Colonic mucosa (tissue), 4 donors: ENCODE data around the gene GALNT9. TPM values are rescaled to one million over a fixed set of nuclear protein-coding genes. Genes with fewer than 3 reads are reported as not detected.
"Not testable (repeated sequence)": the region's sequence is repeated elsewhere in the genome, so short reads cannot be mapped to it uniquely, and the experiment has no call there.

Source experiments
- DNase-seq: peaks from one replicate; pipeline ENCODE4 v3.0.0-alpha.2; 2020
- H3K27ac ChIP-seq: fragments of 200-600 bp; one replicate; pipeline ENCODE4 v1.8.0; 2021
- H3K27me3 ChIP-seq: fragments of 200-600 bp; one replicate; pipeline ENCODE4 v1.8.0; 2021
- H3K36me3 ChIP-seq: fragments of 200-600 bp; one replicate; pipeline ENCODE4 v1.8.0; 2021
- H3K4me1 ChIP-seq: fragments of 200-600 bp; one replicate; pipeline ENCODE4 v1.8.0; 2021; ENCODE audit warnings: mild to moderate bottlenecking
- H3K4me3 ChIP-seq: fragments of 200-600 bp; one replicate; pipeline ENCODE4 v1.8.0; 2021
- H3K9ac ChIP-seq, 2 donors: one replicate each; pipeline ENCODE4 v1.7.0; 2013; ENCODE audit warnings: control low read depth in 2 of 2, low read depth in 2 of 2, low read length in 2 of 2
- H3K9me3 ChIP-seq: fragments of 200-600 bp; one replicate; pipeline ENCODE4 v1.8.0; 2021
- intact Hi-C: fragments of 100-400 bp; cut with DNase I; formaldehyde crosslinking; loops from one replicate; pipeline ENCODE4 v1.14.1; 2022
- total RNA-seq, 2 donors: library from RNA; stranded (reverse); fragmentation: NEBNext Ultra II Directional in 1 of 2; extraction: Animal tissue kit (Norgen Biotek cat#: 25700) in 1 of 2; gene quantifications; one replicate each; pipeline ENCODE4 v1.2.1, GENCODE V29; 2021
- TF ChIP-seq, protein P1 (sequence below): fragments of 200-600 bp; IDR thresholded peaks from one replicate; pipeline ENCODE4 v1.8.0; 2022; ENCODE audit warnings: antibody characterized with exemption, mild to moderate bottlenecking
- donor health status: healthy.
- donor health status: DM: no; HTN: no; CAD: no.
- donor health status: DM: no; HTN: no; CAD: no.

Gene GALNT9
- total RNA-seq = under 1 TPM in 1 of 2 donors, not detected in 1; 0.45 TPM

DNA sequence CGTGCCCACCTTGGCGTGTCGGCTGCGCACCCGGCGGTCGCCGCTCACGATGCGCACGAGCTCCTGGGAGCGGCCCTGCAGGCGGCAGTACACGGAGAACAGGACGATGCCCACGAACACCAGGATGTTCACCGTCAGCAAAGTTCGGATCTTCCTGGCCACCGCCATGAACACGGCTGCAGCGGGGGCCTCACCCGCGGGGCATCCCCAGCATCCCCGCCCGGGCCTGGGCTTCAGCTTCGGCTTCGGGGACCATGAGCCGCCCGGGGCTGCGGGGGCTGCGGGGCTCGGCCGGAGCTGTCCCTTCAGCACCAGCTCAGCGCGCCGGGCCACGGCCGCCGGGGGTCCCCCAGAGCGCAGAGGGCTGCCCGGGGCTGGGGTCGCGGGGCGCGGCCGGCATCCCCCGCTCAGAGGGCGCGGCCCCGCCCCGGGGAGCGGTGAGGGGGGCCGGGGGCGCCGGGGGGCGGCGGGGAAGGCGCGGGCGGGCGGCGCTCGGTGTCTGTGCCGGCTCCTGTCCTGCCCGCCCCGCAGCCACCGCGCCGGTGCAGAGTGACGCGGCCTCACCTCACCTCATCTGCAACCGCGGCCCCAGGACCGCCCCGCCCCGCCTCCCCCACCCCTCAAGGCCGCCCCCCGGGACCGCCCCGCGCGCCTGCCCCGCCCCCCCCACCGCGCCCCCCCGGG is at the start of gene GALNT9:
Gene GALNT9, minus strand, starts transcription at position 554 of the 684 bp plus-strand sequence. Its CDS starts 386 bp downstream, at position 168.
- Histone ChIP-seq H3K36me3 (no peaks in the 10 kb centered on the region), H3K9ac (no peak within 1 kb of the TSS), H3K4me3 (no peak within 1 kb of the TSS), H3K9me3 (no peaks in the 10 kb centered on the region), H3K27me3 (peaks cover 24% of the 10 kb centered on the region), H3K27ac (no peak within 1 kb of the TSS), H3K4me1 (no peaks in the 10 kb centered on the region)
- DNase-seq = no peak
- intact Hi-C loops = no loop called here
- TF ChIP-seq, protein P1, sequence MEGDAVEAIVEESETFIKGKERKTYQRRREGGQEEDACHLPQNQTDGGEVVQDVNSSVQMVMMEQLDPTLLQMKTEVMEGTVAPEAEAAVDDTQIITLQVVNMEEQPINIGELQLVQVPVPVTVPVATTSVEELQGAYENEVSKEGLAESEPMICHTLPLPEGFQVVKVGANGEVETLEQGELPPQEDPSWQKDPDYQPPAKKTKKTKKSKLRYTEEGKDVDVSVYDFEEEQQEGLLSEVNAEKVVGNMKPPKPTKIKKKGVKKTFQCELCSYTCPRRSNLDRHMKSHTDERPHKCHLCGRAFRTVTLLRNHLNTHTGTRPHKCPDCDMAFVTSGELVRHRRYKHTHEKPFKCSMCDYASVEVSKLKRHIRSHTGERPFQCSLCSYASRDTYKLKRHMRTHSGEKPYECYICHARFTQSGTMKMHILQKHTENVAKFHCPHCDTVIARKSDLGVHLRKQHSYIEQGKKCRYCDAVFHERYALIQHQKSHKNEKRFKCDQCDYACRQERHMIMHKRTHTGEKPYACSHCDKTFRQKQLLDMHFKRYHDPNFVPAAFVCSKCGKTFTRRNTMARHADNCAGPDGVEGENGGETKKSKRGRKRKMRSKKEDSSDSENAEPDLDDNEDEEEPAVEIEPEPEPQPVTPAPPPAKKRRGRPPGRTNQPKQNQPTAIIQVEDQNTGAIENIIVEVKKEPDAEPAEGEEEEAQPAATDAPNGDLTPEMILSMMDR = no peak

DNA sequence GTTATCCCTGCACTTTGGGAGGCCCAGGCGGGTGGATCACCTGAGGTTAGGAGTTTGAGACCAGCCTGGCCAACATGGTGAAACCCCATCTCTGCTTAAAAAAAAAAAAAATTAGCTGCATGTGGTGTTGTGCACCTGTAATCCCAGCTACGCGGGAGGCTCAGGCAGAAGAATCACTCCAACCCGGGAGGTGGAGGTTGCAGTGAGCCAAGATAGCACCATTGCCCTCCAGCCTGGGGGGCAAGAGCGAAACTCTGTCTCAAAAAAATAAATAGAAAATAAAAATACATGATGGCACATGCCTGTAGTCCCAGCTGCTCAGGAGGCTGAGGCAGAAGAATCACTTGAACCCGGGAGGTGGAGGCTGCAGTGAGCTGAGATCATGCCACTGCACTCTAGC is 49.7 kb upstream of the GALNT9 start:
- intact Hi-C loops, H3K27me3 ChIP-seq, H3K4me3 ChIP-seq: not testable (repeated sequence)

DNA sequence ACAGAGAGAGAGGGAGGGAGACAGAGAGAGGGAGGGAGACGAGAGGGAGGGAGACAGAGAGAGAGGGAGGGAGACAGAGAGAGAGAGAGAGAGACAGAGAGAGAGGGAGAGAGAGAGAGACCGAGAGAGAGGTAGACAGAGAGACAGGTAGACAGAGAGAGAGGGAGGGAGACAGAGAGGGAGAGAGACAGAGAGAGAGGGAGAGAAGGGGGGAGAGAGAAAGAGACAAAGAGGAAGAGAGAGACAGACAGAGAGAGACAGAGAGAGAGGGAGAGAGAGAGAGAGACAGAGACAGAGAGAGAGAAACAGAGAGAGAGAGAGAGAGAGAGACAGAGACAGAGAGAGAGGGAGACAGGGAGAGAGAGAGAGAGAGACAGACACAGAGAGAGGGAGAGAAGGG is 47.8 kb upstream of the GALNT9 start:
- Histone ChIP-seq H3K9ac (no peak overlapping the region), H3K4me3 (no peak overlapping the region), H3K27me3 (no peaks in the 10 kb centered on the region), H3K4me1 (no peaks in the 10 kb centered on the region), H3K27ac (no peak overlapping the region), H3K9me3 (no peaks in the 10 kb centered on the region), H3K36me3 (no peaks in the 10 kb centered on the region)
- no peak for DNase-seq
- intact Hi-C loops = no loop called here
- TF ChIP-seq, protein P1 = no peak

More for the DNA sequence above, 49.7 kb upstream of the GALNT9 start:
- not testable (repeated sequence) for H3K4me1 ChIP-seq, H3K36me3 ChIP-seq, H3K27ac ChIP-seq, H3K9ac ChIP-seq, DNase-seq, H3K9me3 ChIP-seq

DNA sequence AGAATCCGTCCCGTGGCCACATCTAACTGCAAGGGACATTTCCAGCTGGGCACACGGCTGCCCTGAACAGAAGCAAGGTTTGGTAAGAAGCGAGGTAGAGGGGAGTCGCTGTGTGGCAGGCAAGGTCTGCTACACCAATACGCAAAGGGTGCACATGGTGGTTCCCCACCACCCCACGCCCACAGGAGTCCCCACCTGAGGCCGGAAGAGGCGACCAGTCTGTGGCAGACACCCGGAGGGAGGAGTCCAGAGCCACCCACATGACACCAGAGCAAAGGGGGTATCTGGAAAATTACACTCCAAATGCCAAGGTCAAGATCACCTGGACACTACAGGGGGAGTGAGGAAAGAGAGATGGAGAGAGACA is 47.1 kb upstream of the GALNT9 start:
- no peak overlapping the region for H3K27ac ChIP-seq
- no peak overlapping the region for H3K9ac ChIP-seq
- TF ChIP-seq, protein P1 = no peak
- no peaks in the 10 kb centered on the region for H3K9me3 ChIP-seq
- no peaks in the 10 kb centered on the region for H3K4me1 ChIP-seq
- H3K36me3 ChIP-seq = no peaks in the 10 kb centered on the region
- intact Hi-C loops = no loop called here
- DNase-seq = no peak
- no peak overlapping the region for H3K4me3 ChIP-seq
- H3K27me3 ChIP-seq = no peaks in the 10 kb centered on the region

DNA sequence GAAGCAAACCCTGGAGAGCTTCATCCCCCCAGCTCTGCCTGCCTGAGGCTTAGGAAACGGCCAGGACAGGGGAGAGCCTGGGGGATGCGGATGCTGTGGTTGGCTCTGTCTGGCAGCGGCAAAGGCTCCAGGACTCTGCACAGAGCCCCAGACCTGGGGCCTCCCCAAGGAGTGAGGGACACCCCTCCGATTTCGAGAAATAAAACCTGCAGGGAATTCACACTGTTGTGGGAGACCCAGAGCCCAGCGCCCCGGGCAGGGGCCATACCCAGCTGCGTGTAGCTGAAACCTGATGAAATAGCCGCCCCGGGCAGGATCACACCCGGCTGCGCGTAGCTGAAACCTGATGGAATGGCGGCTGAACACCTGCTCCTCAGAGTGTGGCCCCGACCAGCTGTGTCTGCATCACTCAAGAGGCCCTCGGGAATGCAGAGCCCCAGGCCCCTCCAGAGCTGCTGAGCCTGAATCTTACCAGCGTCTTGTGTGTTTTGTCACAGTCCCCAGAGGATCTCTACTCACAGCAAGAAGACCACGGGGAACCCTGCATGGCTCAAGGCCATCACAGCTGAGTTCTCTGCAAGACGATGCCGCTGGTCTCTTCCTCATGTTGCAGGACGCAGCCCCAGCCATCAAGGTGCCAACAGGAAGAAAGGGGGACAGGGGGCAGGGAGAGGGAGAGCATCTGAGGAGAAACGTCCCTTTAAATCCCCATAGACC is 46.5 kb upstream of the GALNT9 start:
- no peak overlapping the region for H3K9ac ChIP-seq
- H3K4me3 ChIP-seq = no peak overlapping the region
- H3K9me3 ChIP-seq = no peaks in the 10 kb centered on the region
- no peak overlapping the region for H3K27ac ChIP-seq
- no peak for DNase-seq
- intact Hi-C loops = no loop called here
- H3K27me3 ChIP-seq = no peaks in the 10 kb centered on the region
- no peaks in the 10 kb centered on the region for H3K4me1 ChIP-seq
- no peaks in the 10 kb centered on the region for H3K36me3 ChIP-seq
- TF ChIP-seq, protein P1 = no peak
